OCI-LY7 (cell line): ENCODE measurements around the gene FERMT2.

Experiments
- CTCF ChIP-seq: fragments of 200-600 bp; sonication (generic); conservative IDR thresholded peaks from 2 replicates; pipeline ENCODE4 v1.5.1; 2014; ENCODE audit warnings: mild to moderate bottlenecking, antibody characterized with exemption, low read length, moderate library complexity, mixed read lengths
- EZH2phosphoT487 ChIP-seq: fragments of 200-600 bp; sonication (generic); IDR thresholded peaks from 2 replicates; pipeline ENCODE4 v1.6.1; 2018; ENCODE audit warnings: low read depth, borderline replicate concordance, mild to moderate bottlenecking, mixed run types, antibody characterized with exemption, low read length, moderate library complexity, mixed read lengths

DNA sequence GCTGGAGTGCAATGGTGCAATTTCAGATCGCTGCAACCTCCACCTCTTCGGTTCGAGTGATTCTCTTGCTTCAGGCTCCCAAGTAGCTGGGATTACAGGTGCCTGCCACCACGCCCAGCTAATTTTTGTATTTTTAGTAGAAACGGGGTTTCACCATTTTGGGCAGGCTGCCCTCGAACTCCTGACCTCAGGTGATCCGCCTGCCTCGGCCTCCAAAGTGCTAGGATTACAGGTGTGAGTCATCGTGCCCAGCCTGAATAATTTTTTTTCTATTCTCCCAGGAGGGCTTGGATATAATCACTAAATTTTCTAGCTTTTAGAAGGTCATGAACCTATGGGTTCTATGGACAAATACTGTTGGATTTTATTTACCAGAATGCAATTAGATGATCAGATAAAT, 114.8 kb downstream of the FERMT2 start:
- TF ChIP-seq EZH2phosphoT487, result no peak
- no peak for TF ChIP-seq CTCF
